Measurements from ENCODE around the gene CD300H. TPM values are rescaled to one million over a fixed set of nuclear protein-coding genes. Genes with fewer than 3 reads are reported as not detected.

CD300H gene
- polyA plus RNA-seq, 3 donors, result 57.9 to 148 (median 84.7) TPM

GRCh38 chr17:74585711-74586110 is 18.4 kb upstream of the CD300H start:
- Mint-ChIP-seq H3K4me3 (no peak overlapping the region), H3K4me1 (no peaks in the 10 kb centered on the region), H3K9me3 (peaks cover 5 to 14% (median 10%) of the 10 kb centered on the region in 7 donors), H3K36me3 (peaks cover 0 to 6% of the 10 kb centered on the region in 2 donors), H3K27ac (no peak overlapping the region), H3K27me3 (ENCODE audit: low read depth in 3 of 3) (peaks cover 4 to 12% (median 8%) of the 10 kb centered on the region in 3 donors)
- peaks cover 8 to 10% of the 10 kb centered on the region in 2 donors for H3K9me3 ChIP-seq (replicated peaks in 1 of 2; ENCODE audit: control insufficient read depth in 1 of 2, insufficient read depth in 1 of 2, low read length in 2 of 2)
- no peaks in the 10 kb centered on the region for H3K4me1 ChIP-seq (ENCODE audit: control insufficient read depth in 1 of 2, insufficient read depth in 2 of 2, low read length in 2 of 2)
- no peak for DNase-seq
- no peaks in the 10 kb centered on the region for H3K79me2 ChIP-seq (ENCODE audit: insufficient read depth, low read length)
- 92% methylated on average over 3 of the region's 5 CpGs for WGBS (ENCODE audit: insufficient coverage)
- H3K4me2 ChIP-seq (replicated peaks; ENCODE audit: extremely low read depth, low read length, poor library complexity, severe bottlenecking), result no peak overlapping the region
- H3K4me3 ChIP-seq (replicated peaks in 1 of 3; ENCODE audit: low read depth in 2 of 3, low read length in 3 of 3), result no peak overlapping the region
- H4K20me1 ChIP-seq (ENCODE audit: insufficient read depth, low read length), result no peaks in the 10 kb centered on the region
- TF ChIP-seq CTCF (IDR thresholded peaks at IDR 0.05), result no peak
- no peak overlapping the region for H2AFZ ChIP-seq (ENCODE audit: insufficient read depth, low read depth, low read length, poor library complexity, severe bottlenecking)
- no peaks in the 10 kb centered on the region for H3K27me3 ChIP-seq (ENCODE audit: control insufficient read depth in 2 of 2, insufficient read depth in 2 of 2, low read length in 2 of 2)
- H3K36me3 ChIP-seq (replicated peaks in 1 of 2; ENCODE audit: control insufficient read depth in 1 of 2, insufficient read depth in 2 of 2, low read length in 2 of 2), result no peaks in the 10 kb centered on the region
- no peak overlapping the region for H3K27ac ChIP-seq (ENCODE audit: low read depth in 1 of 2, low read length in 2 of 2)
- intact Hi-C loops (cut with micrococcal nuclease), result no loop called here
- no peak overlapping the region for H3K9ac ChIP-seq (ENCODE audit: insufficient read depth, low read length, poor library complexity, severe bottlenecking)

- no peak for DNase-seq
- H3K4me1 ChIP-seq (ENCODE audit: control insufficient read depth in 1 of 2, insufficient read depth in 2 of 2, low read length in 2 of 2), result peaks cover 9 to 10% of the 10 kb centered on the region in 2 donors
- Mint-ChIP-seq H3K27me3 (ENCODE audit: low read depth in 3 of 3) (peaks cover 5 to 7% (median 6%) of the 10 kb centered on the region in 3 donors), H3K4me1 (peaks cover 12% of the 10 kb centered on the region), H3K4me3 (peak overlapping the region in 1 of 2 donors; percentile 2), H3K27ac (no peak overlapping the region), H3K36me3 (peaks cover 0 to 8% of the 10 kb centered on the region in 2 donors), H3K9me3 (peaks cover 5 to 14% (median 10%) of the 10 kb centered on the region in 7 donors)
- no peak overlapping the region for H3K4me3 ChIP-seq (replicated peaks in 1 of 3; ENCODE audit: low read depth in 2 of 3, low read length in 3 of 3)
- TF ChIP-seq CTCF (IDR thresholded peaks at IDR 0.05), result no peak
- intact Hi-C loops (cut with micrococcal nuclease), result no loop called here
- no peak overlapping the region for H3K9ac ChIP-seq (ENCODE audit: insufficient read depth, low read length, poor library complexity, severe bottlenecking)
- no peak overlapping the region for H3K27ac ChIP-seq (ENCODE audit: low read depth in 1 of 2, low read length in 2 of 2)
- H3K4me2 ChIP-seq (replicated peaks; ENCODE audit: extremely low read depth, low read length, poor library complexity, severe bottlenecking), result no peak overlapping the region
- WGBS (ENCODE audit: insufficient coverage), result 95% methylated on average over 8 of the region's 14 CpGs
- H3K27me3 ChIP-seq (ENCODE audit: control insufficient read depth in 2 of 2, insufficient read depth in 2 of 2, low read length in 2 of 2), result no peaks in the 10 kb centered on the region
- no peaks in the 10 kb centered on the region for H3K79me2 ChIP-seq (ENCODE audit: insufficient read depth, low read length)
- H3K36me3 ChIP-seq (replicated peaks in 1 of 2; ENCODE audit: control insufficient read depth in 1 of 2, insufficient read depth in 2 of 2, low read length in 2 of 2), result no peaks in the 10 kb centered on the region
- no peaks in the 10 kb centered on the region for H4K20me1 ChIP-seq (ENCODE audit: insufficient read depth, low read length)
- peaks cover 8 to 10% of the 10 kb centered on the region in 2 donors for H3K9me3 ChIP-seq (replicated peaks in 1 of 2; ENCODE audit: control insufficient read depth in 1 of 2, insufficient read depth in 1 of 2, low read length in 2 of 2)
- no peak overlapping the region for H2AFZ ChIP-seq (ENCODE audit: insufficient read depth, low read depth, low read length, poor library complexity, severe bottlenecking)
Observed at GRCh38 chr17:74584292-74585060, 17.2 kb upstream of the CD300H start.
